HL-60 (cell line): ENCODE results near the gene DNAJA2.

Source experiments
- CTCF ChIP-seq: IDR thresholded peaks from one replicate; pipeline ENCODE4 v1.5.1; 2011; ENCODE audit warnings: low read length, control low read depth, inconsistent platforms; ENCODE audit not compliant: insufficient read depth
- POLR2AphosphoS5 ChIP-seq: IDR thresholded peaks from 2 replicates; pipeline ENCODE4 v1.6.1; 2012; ENCODE audit warnings: low read depth

- no peak for TF ChIP-seq CTCF
- no peak for TF ChIP-seq POLR2AphosphoS5
These were observed 49.1 kb downstream of the DNAJA2 start for GRCh38 chr16:46924402-46924801.
